Fibroblast of the conjunctiva (primary cell): Measurements from ENCODE around the gene SPRED3.
"Not testable (repeated sequence)": the region's sequence is repeated elsewhere in the genome, so short reads cannot be mapped to it uniquely, and the experiment has no call there.

ENCODE experiments used
- DNase-seq: peaks from one replicate; pipeline ENCODE4 v3.0.0-alpha.2; 2010; ENCODE audit warnings: low read depth

Gene SPRED3, protein sequence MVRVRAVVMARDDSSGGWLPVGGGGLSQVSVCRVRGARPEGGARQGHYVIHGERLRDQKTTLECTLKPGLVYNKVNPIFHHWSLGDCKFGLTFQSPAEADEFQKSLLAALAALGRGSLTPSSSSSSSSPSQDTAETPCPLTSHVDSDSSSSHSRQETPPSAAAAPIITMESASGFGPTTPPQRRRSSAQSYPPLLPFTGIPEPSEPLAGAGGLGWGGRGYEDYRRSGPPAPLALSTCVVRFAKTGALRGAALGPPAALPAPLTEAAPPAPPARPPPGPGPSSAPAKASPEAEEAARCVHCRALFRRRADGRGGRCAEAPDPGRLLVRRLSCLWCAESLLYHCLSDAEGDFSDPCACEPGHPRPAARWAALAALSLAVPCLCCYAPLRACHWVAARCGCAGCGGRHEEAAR

DNA sequence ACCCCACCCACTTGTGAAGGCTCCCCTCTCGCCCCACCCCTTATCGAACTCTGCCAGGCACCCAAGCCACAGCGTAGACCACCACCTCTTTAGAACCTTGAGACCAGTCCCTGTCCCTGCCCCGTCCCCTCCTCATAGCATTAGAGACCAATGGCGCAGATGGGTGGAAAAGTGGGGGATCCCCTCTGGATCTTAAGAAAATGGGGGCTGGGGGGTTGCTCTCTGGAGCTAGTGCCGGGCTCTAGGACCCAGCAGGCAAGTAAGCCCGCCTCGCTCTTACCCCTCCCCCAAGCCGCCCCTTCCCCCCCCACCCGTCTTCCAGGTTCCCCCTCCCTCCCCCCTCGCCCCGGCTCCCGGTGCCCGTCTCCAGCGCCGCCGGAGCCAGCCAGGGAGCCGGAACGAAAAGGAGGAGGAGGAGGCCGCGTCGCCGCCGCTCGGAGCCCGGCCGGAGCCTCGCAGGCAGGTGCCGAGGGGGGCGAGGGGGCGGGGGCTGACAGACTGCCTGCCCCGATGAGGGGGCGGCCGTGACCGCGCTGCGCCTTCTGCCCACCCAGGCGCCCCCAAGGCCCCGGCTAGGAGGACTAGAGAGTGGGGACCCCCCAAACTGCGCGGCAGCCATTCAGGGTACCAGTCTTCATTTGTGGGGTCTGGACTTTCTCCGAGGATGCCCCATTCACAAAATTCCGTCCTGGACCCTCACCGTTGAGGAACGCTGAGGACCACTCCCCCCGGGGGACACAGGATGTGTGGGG is at the start of gene SPRED3:
TSS of gene SPRED3 (plus strand) at position 349 of the 752 bp plus-strand sequence. CDS start 1,606 bp downstream, outside the sequence.
- DNase-seq = no peak

DNA sequence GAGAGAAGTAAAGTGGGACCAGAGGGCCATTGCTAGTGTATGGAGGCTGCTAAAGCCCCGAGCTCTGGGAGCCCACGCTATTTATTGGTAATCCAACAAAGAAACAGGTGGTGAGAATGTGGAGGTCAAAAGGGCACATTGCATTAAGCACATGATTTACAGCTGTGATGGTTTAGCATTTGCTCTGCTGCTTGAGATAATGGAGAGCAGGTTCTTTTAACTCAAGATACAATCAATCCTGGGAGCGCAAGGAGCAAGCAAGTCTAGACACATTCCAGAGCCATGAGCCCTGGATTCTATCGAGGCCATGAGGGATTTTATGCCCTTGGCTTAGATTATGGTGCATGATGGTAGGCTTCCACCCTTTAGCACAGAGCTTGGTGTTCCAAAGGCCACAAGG is 49.5 kb upstream of the SPRED3 start:
- DNase-seq = not testable (repeated sequence)

DNA sequence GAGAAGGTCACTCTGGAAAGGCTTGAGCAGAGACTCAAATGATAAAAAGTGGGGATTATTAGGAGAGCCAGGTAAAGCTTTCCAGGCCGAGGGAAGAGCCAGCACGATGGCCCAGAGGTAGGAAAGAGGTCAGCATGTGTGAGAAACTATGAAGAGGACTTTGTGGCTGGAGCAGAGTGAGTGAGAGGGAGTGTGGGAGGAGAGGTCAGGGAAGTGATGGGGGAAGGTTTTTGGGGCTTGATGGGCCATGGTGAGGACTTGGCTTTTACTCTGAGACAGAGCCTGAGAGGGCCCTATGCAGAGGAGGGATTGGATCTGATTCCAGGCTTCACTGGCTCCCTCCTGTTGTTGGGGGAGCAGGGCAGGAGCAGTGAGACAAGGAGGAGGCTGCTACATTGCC is 47.6 kb upstream of the SPRED3 start:
- DNase-seq = no peak

DNA sequence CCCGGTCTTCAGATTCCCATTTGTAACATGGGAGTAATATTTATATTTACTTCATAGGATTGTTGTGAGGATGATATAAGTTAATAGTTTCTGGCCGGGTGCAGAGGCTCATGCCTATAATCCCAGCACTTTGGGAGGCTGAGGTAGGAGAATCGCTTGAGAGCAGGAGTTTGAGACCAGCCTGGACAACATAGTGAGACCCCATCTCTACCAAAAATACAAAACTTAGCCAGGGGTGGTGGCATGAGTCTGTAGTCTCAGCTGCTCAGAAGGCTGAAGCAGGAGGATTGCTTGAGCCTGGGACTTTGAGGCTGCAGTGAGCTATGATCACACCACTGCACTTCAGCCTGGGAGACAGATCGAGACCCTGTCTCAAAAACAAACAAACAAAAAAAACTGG is 41.7 kb upstream of the SPRED3 start:
- DNase-seq = no peak

DNA sequence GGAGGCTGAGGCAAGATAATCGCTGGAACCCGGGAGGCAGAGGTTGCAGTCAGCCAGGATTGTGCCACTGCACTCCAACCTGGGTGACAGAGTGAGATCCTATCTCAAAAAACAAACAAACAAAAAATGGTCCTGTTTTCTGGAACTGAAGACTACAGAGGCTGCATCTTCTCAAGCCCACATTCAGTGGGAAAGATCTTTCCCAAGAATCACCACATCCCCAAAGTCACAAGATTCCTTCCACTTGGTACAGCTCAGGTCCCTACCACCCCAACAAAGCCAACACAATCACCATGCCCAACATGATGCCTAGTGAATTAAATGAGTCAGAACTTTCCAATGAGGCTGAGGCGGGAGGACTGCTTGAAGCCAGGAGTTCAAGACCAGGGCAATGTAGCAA is 37.6 kb upstream of the SPRED3 start:
- DNase-seq = no peak

DNA sequence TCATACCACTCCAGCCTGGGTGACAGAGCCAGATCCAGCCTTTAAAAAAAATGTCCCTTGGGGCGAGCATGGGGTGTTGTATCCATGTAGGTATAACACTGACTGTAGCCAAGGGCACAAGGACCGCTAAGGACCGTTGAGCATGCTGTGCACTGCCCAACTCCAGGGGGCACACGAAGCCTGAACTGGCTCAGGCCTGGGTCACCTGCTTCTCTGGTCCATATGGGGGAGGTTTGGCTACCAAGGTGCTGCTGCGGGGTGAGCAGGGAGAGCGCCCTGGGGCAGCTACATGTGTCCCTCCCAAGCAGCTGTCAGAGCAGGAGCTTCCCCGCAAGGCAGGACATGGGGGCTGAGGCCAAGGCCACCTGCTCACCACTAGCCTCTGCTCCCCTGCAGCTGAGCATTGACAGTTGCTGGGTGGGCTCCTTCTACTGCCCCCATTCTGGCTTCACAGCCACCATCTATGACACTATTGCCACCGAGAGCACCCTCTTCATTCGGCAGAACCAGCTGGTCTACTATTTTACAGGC is 36.6 kb upstream of the SPRED3 start:
- no peak for DNase-seq

DNA sequence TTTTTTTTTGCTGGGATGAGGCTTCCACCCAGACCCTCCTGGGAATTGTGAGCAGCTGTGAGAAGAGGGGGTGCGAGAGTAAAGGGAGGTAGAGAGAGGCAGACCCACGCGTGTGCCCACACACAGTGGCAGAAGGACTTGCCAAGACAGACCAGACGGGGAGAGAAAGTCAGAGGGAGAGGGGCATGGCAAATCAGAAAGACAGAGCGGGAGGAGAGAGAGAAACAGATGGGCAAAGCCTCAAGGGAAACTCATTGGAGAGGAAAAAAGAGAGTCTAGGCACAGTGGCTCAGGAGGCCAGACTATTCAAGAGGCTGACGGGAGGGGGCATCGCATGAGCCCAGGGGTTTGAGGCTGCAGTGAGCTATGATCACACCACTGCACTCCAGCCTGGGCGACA is 35.9 kb upstream of the SPRED3 start:
- no peak for DNase-seq

DNA sequence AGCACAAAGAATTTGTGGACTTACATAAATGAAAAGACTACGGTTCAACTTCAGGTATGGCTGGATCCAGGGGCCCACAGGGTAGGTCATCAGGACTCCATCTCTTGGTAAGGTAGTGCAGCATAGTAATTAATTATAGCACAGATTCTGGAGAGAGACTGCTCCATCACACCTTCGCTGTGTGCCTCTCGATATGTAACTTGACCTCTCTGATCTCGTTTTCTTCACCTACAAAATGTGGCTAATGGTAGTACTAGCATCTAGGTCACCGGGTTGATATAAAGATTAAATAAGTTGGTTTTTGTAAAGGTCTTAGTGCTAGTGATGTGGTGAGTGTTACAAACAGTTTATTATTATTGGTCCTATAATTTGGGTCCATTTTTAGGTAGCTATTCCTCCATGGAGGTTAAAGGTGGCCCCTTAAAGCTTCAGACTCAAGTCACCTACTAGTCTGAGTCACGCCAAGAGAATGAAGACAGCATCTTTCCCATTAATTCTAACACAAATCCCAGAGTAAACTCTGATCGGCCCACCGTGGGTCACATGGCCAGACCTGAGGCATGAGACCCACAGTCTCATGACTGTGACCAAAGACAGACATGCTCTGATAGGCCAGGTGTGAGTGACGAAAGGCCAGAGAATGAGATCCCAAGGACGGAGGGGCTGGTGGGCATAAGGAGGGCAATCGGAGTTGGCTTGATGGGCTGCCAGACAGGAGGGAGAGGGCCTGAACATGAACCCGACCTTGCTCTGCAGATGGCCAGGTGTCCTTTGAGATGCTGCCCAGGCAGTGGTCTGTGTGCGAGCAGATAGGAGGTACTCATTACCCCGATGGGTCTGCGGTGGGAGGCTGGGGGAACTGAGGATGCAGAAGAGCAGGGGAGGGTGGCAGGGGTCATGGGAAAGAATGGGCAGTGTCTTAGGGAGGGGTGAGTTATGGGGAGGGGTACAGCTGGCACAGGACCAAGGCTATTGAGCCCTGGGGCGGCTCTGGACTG is 32.5 kb upstream of the SPRED3 start:
- DNase-seq = no peak

DNA sequence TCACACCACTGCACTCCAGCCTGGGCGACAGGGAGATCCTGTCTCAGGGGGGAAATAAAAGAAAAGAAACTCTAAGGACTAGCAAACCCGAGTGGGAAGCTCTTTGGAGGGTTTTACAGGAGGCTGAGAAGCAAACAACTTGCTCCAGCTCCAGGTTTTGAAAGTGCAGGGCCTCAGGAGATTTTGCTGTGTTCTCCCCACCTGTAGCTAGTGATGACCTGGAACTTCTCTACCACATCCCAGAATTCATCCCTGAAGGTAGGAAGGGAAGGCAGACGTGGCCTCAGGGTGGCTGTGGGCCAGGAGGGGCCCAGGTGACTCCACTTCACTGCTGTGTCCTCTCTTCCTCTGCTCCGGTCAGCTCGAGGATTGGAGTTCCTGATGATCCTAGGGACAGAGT is 30.4 kb upstream of the SPRED3 start:
- DNase-seq = no peak

DNA sequence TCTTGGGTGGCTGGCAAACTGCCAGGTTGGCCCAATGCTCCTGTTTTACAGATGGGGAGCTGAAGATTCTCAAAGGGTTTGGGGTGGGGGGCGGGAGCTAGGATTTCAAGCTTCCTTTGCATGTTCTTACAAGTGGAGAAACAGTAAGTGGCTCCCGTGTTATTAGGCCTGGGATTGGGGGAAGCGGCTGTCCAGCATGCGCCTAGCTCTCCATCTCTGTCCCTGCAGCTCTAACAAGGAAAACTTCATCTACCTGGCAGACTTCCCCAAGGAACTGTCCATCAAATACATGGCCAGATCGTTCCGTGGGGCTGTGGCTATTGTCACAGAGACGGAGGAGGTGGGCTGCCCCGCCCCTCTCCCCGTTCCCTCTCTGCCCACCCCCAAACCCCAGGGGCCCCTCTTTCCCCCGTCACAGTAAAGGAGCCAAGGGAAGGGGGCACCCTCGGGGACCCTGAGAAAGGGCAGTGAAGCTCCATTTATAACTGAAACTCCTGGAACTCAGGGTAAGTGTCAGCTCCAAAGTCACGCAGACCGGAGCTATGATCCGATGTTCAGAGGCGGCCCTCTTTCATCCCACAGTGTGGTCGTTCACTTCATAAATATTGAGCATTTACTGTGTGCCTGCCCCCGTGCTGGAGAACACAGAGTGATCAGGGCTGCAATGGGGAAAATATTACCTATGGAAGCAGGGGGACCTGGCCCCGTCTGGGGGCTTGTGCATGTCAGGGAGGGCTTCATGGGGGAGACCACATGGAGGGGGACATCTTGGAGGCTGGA is 29.1 kb upstream of the SPRED3 start:
- DNase-seq = no peak

DNA sequence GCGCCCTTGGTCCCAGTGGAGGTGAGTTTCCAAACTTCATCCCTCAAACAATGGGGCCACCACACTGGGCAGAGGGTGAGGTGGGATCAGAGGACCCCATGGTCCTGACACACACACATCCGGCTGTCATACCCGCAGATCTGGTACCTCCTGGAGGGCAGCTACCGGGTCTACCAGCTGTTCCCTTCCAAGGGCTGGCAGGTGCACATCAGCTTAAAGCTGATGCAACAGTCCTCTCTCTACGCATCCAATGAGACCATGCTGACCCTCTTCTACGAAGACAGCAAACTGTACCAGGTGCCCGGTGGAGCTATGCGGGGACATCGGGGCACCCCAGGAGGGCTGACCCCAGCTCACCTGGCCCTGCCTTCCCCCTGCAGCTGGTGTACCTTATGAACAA is 28.1 kb upstream of the SPRED3 start:
- no peak for DNase-seq

DNA sequence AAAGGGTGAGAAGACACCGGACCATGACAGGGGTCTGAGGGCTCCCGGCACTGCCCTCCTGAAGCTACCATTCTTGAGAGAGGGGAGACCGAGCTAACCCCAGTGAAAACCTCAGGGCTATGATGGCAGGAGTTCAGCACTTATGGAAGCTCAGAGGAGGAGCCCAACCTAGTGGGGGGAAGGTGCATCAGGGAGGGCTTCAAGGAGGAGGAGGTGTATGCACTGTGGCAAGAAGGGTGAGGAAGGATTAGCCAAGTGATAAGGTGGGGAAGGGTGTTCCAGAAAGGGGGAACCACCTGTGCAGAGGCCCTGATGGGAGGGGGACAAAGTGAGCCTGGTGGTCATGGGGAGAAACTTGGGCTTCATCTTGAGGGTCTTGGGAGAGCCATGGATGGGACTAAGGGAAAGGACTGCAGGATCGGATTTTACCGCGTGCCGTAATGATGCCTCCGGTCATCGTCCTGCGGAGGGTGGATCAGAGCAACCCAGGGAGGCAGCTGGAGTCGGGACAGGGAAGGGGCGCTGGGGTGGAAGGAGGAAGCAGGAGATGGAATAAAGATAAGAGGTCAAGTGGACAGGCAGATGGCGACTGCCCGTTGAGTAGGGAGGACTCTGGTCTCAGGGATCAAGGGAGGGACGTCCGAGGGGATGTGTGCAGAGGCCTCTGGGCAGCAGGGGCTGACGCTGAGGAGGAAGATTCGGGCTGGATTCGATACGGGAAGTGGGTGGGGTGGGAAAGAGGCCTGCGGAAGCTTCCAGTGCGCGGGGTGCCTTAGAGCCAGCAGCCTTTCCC is 27.5 kb upstream of the SPRED3 start:
- DNase-seq = no peak

DNA sequence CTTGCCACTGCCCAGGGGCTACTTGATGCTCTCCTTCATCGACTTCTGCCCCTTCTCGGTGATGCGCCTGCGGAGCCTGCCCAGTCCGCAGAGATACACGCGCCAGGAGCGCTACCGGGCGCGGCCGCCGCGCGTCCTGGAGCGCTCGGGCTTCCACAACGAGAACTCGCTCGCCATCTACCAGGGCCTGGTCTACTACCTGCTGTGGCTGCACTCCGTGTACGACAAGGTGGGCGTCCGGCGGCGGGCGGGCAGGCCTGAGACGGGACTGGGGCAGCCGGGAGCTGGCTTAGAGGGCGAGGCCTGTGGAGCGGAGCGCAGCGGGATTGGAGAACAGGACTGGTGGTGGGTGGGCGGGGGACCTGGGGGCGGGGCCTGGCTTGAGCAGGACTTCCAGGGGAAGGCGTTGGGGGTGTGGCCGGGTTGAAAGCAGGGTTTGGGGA is 26.8 kb upstream of the SPRED3 start:
- DNase-seq = no peak

DNA sequence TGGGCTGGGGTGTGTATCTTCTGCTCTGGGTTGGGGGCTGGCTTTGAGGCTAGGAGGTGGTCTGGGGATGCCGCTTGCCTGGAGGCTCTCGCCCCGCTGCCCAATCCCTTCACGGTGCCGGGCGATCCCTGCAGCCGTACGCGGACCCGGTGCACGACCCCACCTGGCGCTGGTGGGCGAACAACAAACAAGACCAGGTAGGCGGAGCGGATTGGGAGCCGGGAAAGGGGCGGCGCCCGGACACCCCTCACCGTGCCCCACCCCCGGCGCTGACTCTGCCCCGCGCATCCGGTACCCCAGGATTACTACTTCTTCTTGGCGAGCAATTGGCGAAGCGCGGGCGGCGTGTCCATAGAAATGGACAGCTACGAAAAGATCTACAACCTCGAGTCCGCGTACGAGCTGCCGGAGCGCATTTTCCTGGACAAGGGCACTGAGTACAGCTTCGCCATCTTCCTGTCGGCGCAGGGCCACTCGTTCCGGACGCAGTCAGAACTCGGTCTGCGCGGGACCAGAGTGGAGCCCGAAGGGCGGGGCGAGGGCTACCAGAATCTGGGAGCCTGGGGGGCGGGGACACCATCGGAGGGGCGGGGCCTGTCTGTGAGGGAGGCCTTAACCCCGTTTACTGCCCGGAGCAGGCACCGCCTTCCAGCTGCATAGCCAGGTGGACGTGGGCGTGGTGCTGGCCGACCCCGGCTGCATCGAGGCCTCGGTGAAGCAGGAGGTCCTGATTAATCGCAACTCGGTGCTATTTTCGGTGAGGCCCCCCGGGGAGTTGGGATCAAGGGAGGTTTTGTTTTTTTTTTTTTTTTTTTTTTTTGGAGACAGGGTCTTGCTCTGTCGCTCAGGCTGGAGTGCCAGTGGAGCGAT is 26.2 kb upstream of the SPRED3 start:
- no peak for DNase-seq

DNA sequence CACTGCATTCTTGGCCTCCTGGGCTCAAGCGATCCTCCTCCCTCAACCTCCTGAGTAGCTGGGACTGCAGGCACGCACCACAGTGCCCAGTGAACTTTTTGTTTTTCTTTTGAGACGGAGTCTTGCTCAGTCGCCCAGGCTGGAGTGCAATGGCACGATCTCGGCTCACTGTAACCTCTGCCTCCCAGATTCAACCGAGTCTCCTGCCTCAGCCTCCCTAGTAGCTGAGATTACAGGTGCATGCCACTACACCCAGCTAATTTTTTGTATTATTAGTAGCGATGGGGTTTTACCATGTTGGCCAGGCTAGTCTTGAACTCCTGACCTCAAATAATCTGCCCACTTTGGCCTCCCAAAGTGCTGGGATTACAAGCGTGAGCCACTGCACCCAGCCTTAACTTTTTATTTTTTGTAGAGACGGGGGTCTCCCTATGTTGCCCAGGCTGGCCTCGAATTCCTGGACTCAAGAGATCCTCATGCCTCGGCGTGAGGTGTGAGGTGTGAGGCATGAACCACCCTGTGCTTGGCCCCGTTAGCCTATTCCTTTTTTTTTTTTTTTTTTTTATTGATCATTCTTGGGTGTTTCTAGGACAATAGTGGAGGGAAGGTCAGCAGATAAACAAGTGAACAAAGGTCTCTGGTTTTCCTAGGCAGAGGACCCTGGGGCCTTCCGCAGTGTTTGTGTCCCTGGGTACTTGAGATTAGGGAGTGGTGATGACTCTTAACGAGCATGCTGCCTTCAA is 25.4 kb upstream of the SPRED3 start:
- DNase-seq = not testable (repeated sequence)

DNA sequence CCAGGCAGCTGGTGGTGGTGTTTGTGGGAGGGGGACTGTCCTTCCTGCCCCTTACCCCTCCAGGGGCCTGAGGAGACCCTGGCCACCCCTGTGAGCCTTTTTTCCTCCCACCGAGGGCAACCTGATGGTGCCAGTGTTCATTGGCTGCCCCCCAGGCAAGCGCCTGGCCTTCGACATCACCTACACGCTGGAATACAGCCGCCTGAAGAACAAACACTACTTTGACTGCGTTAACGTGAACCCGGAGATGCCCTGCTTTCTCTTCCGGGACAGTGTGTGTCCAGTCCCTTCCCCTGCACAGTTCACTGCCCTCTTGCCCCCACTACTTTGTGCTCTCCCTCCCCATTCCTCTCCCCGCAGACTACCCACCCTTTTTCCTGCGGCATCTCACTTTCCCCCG is 21.5 kb upstream of the SPRED3 start:
- DNase-seq = no peak

DNA sequence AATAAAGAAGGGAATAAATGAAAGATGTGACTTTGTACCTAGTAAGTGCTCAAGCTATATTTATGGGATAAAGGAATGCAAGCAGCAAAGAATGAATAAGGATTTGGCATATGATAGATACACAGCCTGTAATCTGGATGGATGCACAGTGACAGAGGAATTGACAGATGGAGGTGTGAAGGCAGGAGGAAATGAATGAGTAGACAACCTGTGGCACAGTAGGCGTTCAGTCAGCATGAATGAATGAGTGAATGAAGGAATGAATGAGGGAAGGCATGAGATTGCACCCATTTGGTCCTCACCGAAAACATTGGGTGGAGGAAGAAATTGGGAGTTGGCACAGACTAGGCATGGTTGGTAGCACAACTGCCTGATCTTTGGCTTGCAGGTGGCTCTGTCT is 18.9 kb upstream of the SPRED3 start:
- DNase-seq = no peak

DNA sequence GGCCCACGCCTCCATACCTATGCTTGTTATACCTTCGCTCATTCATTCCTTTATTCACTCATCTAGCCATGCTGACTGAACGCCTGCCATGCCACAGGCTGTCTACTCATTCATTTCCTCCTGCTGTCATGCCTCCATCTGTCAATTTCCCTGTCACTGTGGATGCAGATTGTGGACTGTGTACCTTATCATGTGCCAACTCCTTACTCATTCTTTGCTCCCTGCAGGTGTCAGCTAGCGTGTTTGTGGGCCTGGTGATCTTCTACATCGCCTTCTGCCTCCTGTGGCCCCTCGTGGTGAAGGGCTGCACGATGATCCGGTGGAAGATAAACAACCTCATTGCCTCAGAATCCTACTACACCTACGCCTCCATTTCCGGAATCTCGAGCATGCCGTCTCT is 18.2 kb upstream of the SPRED3 start:
- DNase-seq = no peak

DNA sequence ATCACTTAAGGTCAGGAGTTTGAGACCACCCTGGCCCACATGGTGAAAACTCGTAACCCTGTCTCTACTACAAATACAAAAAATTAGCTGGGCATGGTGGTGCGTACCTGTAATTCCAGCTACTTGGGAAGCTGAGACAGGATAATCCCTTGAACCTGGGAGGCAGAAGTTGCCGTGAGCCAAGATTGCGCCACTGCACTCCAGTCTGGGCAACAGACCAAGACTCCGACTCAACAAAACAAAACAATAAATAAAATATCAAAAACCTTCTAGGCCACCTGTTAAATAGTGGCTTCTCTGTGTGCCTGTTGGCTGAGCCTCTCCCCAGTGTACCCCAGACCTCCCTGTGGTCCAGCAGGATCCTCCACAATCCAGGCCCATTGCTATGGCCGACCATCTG is 17.4 kb upstream of the SPRED3 start:
- DNase-seq = no peak
